GM12878 (cell line): Measurements from ENCODE around the gene PITPNC1. TPM values are rescaled to one million over a fixed set of nuclear protein-coding genes. Genes with fewer than 3 reads are reported as not detected.

Experiments
- ATAC-seq: fragments of 200-7000 bp; cut with Tn5 transposase; 3 replicates; pipeline ENCODE4 v1.9.1; 2020; ENCODE audit warnings: mild to moderate bottlenecking, moderate library complexity
- BruUV-seq: library from RNA; stranded (reverse); fragments of 400-500 nt; replicated peaks from 2 replicates; lab custom pipeline; 2021; lab: Mats Ljungman, UMichigan
- CTCF ChIA-PET: fragments of 300-600 bp; sonication (Branson Sonifier 250); formaldehyde crosslinking; extraction: SDS; loops from one replicate; lab custom pipeline; 2021; ENCODE audit warnings: inconsistent platforms; lab: Yijun Ruan, JAX
- POLR2A ChIA-PET: fragments of 350-600 bp; formaldehyde crosslinking; extraction: SDS; loops from one replicate; lab custom pipeline; 2021; ENCODE audit warnings: inconsistent platforms; lab: Charles Lee
- RAD21 ChIA-PET: fragments of 300-600 bp; sonication (Branson Sonifier 250); formaldehyde crosslinking; loops from one replicate; lab custom pipeline; 2023; ENCODE audit warnings: antibody characterized with exemption; ENCODE audit not compliant: unreplicated experiment; lab: Charles Lee
- SMC1A ChIA-PET: fragments of 300-600 bp; sonication (Branson Sonifier 250); formaldehyde crosslinking; loops from one replicate; lab custom pipeline; 2023; ENCODE audit not compliant: unreplicated experiment, uncharacterized antibody; lab: Charles Lee
- DNase-seq: peaks from one replicate; pipeline ENCODE4 v3.0.0-alpha.2; 2011; ENCODE audit warnings: low read depth, low spot score
- FAIRE-seq: peaks from 3 replicates; lab custom pipeline; 2011; peaks lifted over from hg19 to GRCh38; lab: Jason Lieb, UNC
- H2AFZ ChIP-seq: 2 replicates; pipeline ENCODE4 v1.6.0; 2011; ENCODE audit warnings: low read depth, low read length, control low read depth; ENCODE audit not compliant: control insufficient read depth
- H3K27ac ChIP-seq: 2 replicates; pipeline ENCODE4 v1.5.1; 2011; ENCODE audit warnings: control low read depth; ENCODE audit not compliant: control insufficient read depth, insufficient read depth
- H3K27me3 ChIP-seq, 2 experiments: replicated peaks in 1 of 2; 2 replicates each; pipeline versions ENCODE4 v1.6.0 to v1.6.1; 2011; ENCODE audit warnings: low read length in 1 of 2; ENCODE audit not compliant: control insufficient read depth in 2 of 2, insufficient read depth in 2 of 2
- H3K36me3 ChIP-seq, 2 experiments: 2 replicates each; pipeline ENCODE4 v1.5.1; 2011; ENCODE audit warnings: low read length in 1 of 2; ENCODE audit not compliant: control insufficient read depth in 2 of 2, insufficient read depth in 2 of 2
- H3K4me1 ChIP-seq: 2 replicates; pipeline ENCODE4 v1.6.1; 2011; ENCODE audit warnings: mild to moderate bottlenecking, low read length, moderate library complexity, mixed read lengths; ENCODE audit not compliant: control insufficient read depth, insufficient read depth
- H3K4me2 ChIP-seq: 2 replicates; pipeline ENCODE4 v1.6.0; 2011; ENCODE audit warnings: control low read depth; ENCODE audit not compliant: control insufficient read depth, insufficient read depth
- H3K4me3 ChIP-seq: fragments of 200-600 bp; sonication (generic); 2 replicates; pipeline ENCODE4 v1.5.1; 2016
- H3K79me2 ChIP-seq: 2 replicates; pipeline ENCODE4 v1.6.0; 2011; ENCODE audit warnings: low read length; ENCODE audit not compliant: control insufficient read depth, insufficient read depth
- H3K9ac ChIP-seq: 2 replicates; pipeline ENCODE4 v1.8.0; 2011; ENCODE audit warnings: low read length, control low read depth, mixed read lengths; ENCODE audit not compliant: control insufficient read depth, insufficient read depth
- H3K9me3 ChIP-seq: replicated peaks from 3 replicates; pipeline ENCODE4 v1.5.1; 2011; ENCODE audit warnings: mild to moderate bottlenecking, low read length; ENCODE audit not compliant: control insufficient read depth, insufficient read depth
- H4K20me1 ChIP-seq: 2 replicates; pipeline ENCODE4 v1.6.0; 2011; ENCODE audit not compliant: control insufficient read depth, insufficient read depth
- ATF3 ChIP-seq: IDR thresholded peaks from 2 replicates; pipeline ENCODE4 v1.6.1; 2011; ENCODE audit warnings: low read depth, mild to moderate bottlenecking, low read length, moderate library complexity, borderline replicate concordance; ENCODE audit errors: extremely low read depth
- CBX3 ChIP-seq: fragments of 200-600 bp; sonication (generic); IDR thresholded peaks from 2 replicates; pipeline ENCODE4 v1.6.1; 2016; ENCODE audit warnings: low read depth, borderline replicate concordance
- CBX5 ChIP-seq: sonication (generic); IDR thresholded peaks from 2 replicates; pipeline ENCODE4 v1.6.1; 2016; ENCODE audit warnings: low read depth, moderate library complexity, mild to moderate bottlenecking, inconsistent platforms
- CREB1 ChIP-seq: IDR thresholded peaks from 2 replicates; pipeline ENCODE4 v1.6.1; 2012; ENCODE audit warnings: low read depth, mild to moderate bottlenecking, inconsistent platforms
- CREM ChIP-seq: IDR thresholded peaks from 2 replicates; pipeline ENCODE4 v1.6.1; 2014; ENCODE audit warnings: antibody characterized with exemption, low read depth
- EP300 ChIP-seq, 2 experiments: fragments of 150-350 bp in 1 of 2; IDR thresholded peaks; 2 replicates each; pipeline ENCODE4 v1.6.1; 2011 to 2012; ENCODE audit warnings: low read depth in 2 of 2, low read length in 2 of 2, borderline replicate concordance in 1 of 2, improper control_type of control experiment in 1 of 2, inconsistent platforms in 1 of 2; ENCODE audit not compliant: control insufficient read depth in 1 of 2
- FOXK2 ChIP-seq: fragments of 450-650 bp; IDR thresholded peaks from 2 replicates; pipeline ENCODE4 v1.6.1; 2017; ENCODE audit warnings: mild to moderate bottlenecking, moderate library complexity
- FOXM1 ChIP-seq: IDR thresholded peaks from 2 replicates; pipeline ENCODE4 v1.6.1; 2012; ENCODE audit warnings: low read depth, mild to moderate bottlenecking, inconsistent platforms, low read length, moderate library complexity
- HDAC6 ChIP-seq: fragments of 200-600 bp; sonication (generic); IDR thresholded peaks from one replicate; pipeline ENCODE4 v1.8.0; 2017; ENCODE audit warnings: antibody characterized with exemption; ENCODE audit not compliant: unreplicated experiment
- HDGF ChIP-seq: fragments of 450-650 bp; IDR thresholded peaks from 2 replicates; pipeline ENCODE4 v1.6.1; 2016; ENCODE audit warnings: antibody characterized with exemption
- IKZF2 ChIP-seq, 2 experiments: fragments of 450-650 bp; IDR thresholded peaks; 2 replicates each; pipeline ENCODE4 v1.6.1; 2017; ENCODE audit warnings: mild to moderate bottlenecking in 2 of 2, moderate library complexity in 2 of 2
- MEF2B ChIP-seq: fragments of 450-650 bp; IDR thresholded peaks from 2 replicates; pipeline ENCODE4 v1.6.1; 2018; ENCODE audit warnings: mild to moderate bottlenecking, moderate library complexity; ENCODE audit not compliant: partially characterized antibody, poor library complexity, severe bottlenecking
- NFYB ChIP-seq: IDR thresholded peaks from 2 replicates; pipeline ENCODE4 v1.6.1; 2011; ENCODE audit warnings: low read depth, mild to moderate bottlenecking, low read length, improper control_type of control experiment, moderate library complexity; ENCODE audit not compliant: insufficient read depth
- NR2C2 ChIP-seq: IDR thresholded peaks from 2 replicates; pipeline ENCODE4 v1.6.1; 2011; ENCODE audit warnings: borderline replicate concordance, low read depth; ENCODE audit not compliant: control insufficient read depth, insufficient read length
- PAX5 ChIP-seq: IDR thresholded peaks from 2 replicates; pipeline ENCODE4 v1.6.1; 2011; ENCODE audit warnings: low read depth, low read length, borderline replicate concordance
- SIN3A ChIP-seq: IDR thresholded peaks from 2 replicates; pipeline ENCODE4 v1.6.1; 2012; ENCODE audit warnings: low read depth, low read length, improper control_type of control experiment
- STAT3 ChIP-seq: IDR thresholded peaks from 2 replicates; pipeline ENCODE4 v1.6.1; 2011; ENCODE audit warnings: low read depth, low read length, improper control_type of control experiment
- TBL1XR1 ChIP-seq: IDR thresholded peaks from 2 replicates; pipeline ENCODE4 v1.6.1; 2012; ENCODE audit warnings: low read depth, low read length, improper control_type of control experiment
- TCF7 ChIP-seq: IDR thresholded peaks from 2 replicates; pipeline ENCODE4 v1.6.1; 2014; ENCODE audit warnings: antibody characterized with exemption, borderline replicate concordance
- WGBS: methylation state at CpG from one replicate; pipeline ENCODE4 v1.1.6; 2016; ENCODE audit warnings: low lambda C conversion rate; ENCODE audit not compliant: insufficient replicate concordance, insufficient coverage; ENCODE audit errors: missing lambda C conversion rate; 5-methylcytosine and 5-hydroxymethylcytosine counted together
- in situ Hi-C: fragments of 300-500 bp; cut with MboI; formaldehyde crosslinking; loops from 9 replicates; pipeline ENCODE4 v1.14.3; 2018; ENCODE audit warnings: mixed read lengths
- intact Hi-C: fragments of 100-400 bp; cut with micrococcal nuclease; formaldehyde crosslinking; loops from one replicate; pipeline ENCODE4 v1.14.2; 2022; ENCODE audit not compliant: unreplicated experiment
- polyA plus RNA-seq, 11 experiments: library from polyadenylated mRNA; depleted of rRNA in 4 of 11; unstranded in 6 of 11; stranded (reverse) in 5 of 11; fragments of >200 nt; fragmentation: Nextera tagmentation in 4 of 11; fragmentation: Illumina TruSeq in 1 of 11; extraction: Ambion mirVana in 4 of 11; extraction: Trizol in 1 of 11; gene quantifications; 1 replicate in 1 of 11; 2 replicates in 10 of 11; pipeline versions ENCODE4 v1.2.1 to v1.2.3, GENCODE V29; 2011 to 2016; ENCODE audit warnings: inconsistent platforms in 2 of 11, missing spikeins in 2 of 11, low read depth in 1 of 11
- total RNA-seq, 4 experiments: library from RNA; depleted of rRNA in 3 of 4; stranded (reverse); fragments of >200 nt in 3 of 4; fragmentation: Illumina TruSeq in 1 of 4; extraction: Trizol in 1 of 4; gene quantifications; 2 replicates each; pipeline versions ENCODE4 v1.2.1 to v1.2.3, GENCODE V29; 2013 to 2021
- TF ChIP-seq, protein P1 (sequence below): IDR thresholded peaks from 2 replicates; pipeline ENCODE4 v1.6.1; 2011; ENCODE audit warnings: borderline replicate concordance, low read depth, mild to moderate bottlenecking, moderate library complexity, low read length; ENCODE audit not compliant: insufficient read depth, poor library complexity, severe bottlenecking
- TF ChIP-seq, protein P2 (sequence below): fragments of 450-650 bp; IDR thresholded peaks from 2 replicates; pipeline ENCODE4 v1.6.1; 2016; ENCODE audit warnings: mild to moderate bottlenecking

The PITPNC1 gene
- total and polyA plus RNA-seq, 10 of the 15 experiments (the other 5 are each of a cell fraction or from before 2014, with no cell fraction given), result 12.2 to 62.4 (median 47.3) TPM

GRCh38 chr17:67569873-67570272, 192.8 kb downstream of the PITPNC1 start:
- H3K36me3 ChIP-seq, result peaks cover 0 to 3% of the 10 kb centered on the region in 2 experiments; a peak in 2 of 4 replicates
- FAIRE-seq (no peak), DNase-seq (peak; percentile 57), ATAC-seq (peak; percentile 49)
- H3K4me1 ChIP-seq, result peaks cover 60% of the 10 kb centered on the region
- intact Hi-C loops (loop anchor here (10.0 kb wide), 1 partner anchor 855 kb away; no protein-coding TSS in a partner anchor), in situ Hi-C loops (loop anchor here (10.0 kb wide), 1 partner anchor 855 kb away; no protein-coding TSS in a partner anchor)
- WGBS, result 4% methylated on average over 6 of the region's 6 CpGs
- peak overlapping the region; percentile 85 for H3K4me2 ChIP-seq
- BruUV-seq, result no TSS peak
- no peaks in the 10 kb centered on the region for H4K20me1 ChIP-seq
- peak overlapping the region; percentile 78 for H3K9ac ChIP-seq
- H2AFZ ChIP-seq, result no peak overlapping the region; the same call in 1 of the 2 replicates
- peak overlapping the region; percentile 88 for H3K27ac ChIP-seq
- H3K79me2 ChIP-seq, result peaks cover 33% of the 10 kb centered on the region
- RAD21 ChIA-PET, result interaction anchor here (1.0 to 5.8 kb wide), 17 partner anchors 8 to 190 kb away, joined by 3 to 40 read pairs (median 6); no protein-coding TSS in a partner anchor
- peak overlapping the region; percentile 57 for H3K4me3 ChIP-seq
- CTCF ChIA-PET, result interaction anchor here (0.6 to 4.1 kb wide), 20 partner anchors 9 to 195 kb away, joined by 3 to 58 read pairs (median 4); no protein-coding TSS in a partner anchor
- no peaks in the 10 kb centered on the region for H3K9me3 ChIP-seq
- no peaks in the 10 kb centered on the region for H3K27me3 ChIP-seq
- SMC1A ChIA-PET, result interaction anchor here (0.7 to 14.9 kb wide), 24 partner anchors 9 to 194 kb away, joined by 3 to 156 read pairs (median 6); partner anchors contain the start of gene NOL11
- POLR2A ChIA-PET, result interaction anchor here (1.1 to 5.1 kb wide), 13 partner anchors 10 to 179 kb away, joined by 3 to 53 read pairs (median 5); no protein-coding TSS in a partner anchor
- TF ChIP-seq SIN3A, result 0 out of 2 replicates have a peak, but pooled peaks have one; percentile 15
- peak; percentile 94 to 96 for TF ChIP-seq IKZF2 (IDR thresholded peaks at IDR 0.05)
- TF ChIP-seq MEF2B, result peak; percentile 78
- TF ChIP-seq, protein P1, sequence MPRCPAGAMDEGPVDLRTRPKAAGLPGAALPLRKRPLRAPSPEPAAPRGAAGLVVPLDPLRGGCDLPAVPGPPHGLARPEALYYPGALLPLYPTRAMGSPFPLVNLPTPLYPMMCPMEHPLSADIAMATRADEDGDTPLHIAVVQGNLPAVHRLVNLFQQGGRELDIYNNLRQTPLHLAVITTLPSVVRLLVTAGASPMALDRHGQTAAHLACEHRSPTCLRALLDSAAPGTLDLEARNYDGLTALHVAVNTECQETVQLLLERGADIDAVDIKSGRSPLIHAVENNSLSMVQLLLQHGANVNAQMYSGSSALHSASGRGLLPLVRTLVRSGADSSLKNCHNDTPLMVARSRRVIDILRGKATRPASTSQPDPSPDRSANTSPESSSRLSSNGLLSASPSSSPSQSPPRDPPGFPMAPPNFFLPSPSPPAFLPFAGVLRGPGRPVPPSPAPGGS, result peak; percentile 74
- TF ChIP-seq TBL1XR1, result no peak
- TF ChIP-seq FOXM1, result peak; percentile 80
- TF ChIP-seq HDAC6, result no peak
- no peak for TF ChIP-seq ATF3
- 0 out of 2 replicates have a peak, but pooled peaks have one; percentile 13 for TF ChIP-seq CREM
- TF ChIP-seq HDGF, result no peak
- no peak for TF ChIP-seq NR2C2
- TF ChIP-seq STAT3, result peak; percentile 66; the same call in 1 of the 2 replicates
- TF ChIP-seq PAX5, result peak; percentile 51; the same call in 1 of the 2 replicates
- TF ChIP-seq CBX3, result no peak
- TF ChIP-seq NFYB, result no peak
- TF ChIP-seq CREB1, result peak; percentile 41; the same call in 1 of the 2 replicates
- TF ChIP-seq EP300 (IDR thresholded peaks at IDR 0.05; ENCODE audit: borderline replicate concordance in 1 of 2, control insufficient read depth in 1 of 2, low read depth in 2 of 2, low read length in 2 of 2), result peak; percentile 58 to 69; a peak in 2 of 4 replicates
- TF ChIP-seq, protein P2, sequence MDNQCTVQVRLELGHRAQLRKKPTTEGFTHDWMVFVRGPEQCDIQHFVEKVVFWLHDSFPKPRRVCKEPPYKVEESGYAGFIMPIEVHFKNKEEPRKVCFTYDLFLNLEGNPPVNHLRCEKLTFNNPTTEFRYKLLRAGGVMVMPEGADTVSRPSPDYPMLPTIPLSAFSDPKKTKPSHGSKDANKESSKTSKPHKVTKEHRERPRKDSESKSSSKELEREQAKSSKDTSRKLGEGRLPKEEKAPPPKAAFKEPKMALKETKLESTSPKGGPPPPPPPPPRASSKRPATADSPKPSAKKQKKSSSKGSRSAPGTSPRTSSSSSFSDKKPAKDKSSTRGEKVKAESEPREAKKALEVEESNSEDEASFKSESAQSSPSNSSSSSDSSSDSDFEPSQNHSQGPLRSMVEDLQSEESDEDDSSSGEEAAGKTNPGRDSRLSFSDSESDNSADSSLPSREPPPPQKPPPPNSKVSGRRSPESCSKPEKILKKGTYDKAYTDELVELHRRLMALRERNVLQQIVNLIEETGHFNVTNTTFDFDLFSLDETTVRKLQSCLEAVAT, result peak; percentile 59; the same call in 1 of the 2 replicates
- no peak for TF ChIP-seq FOXK2
- TF ChIP-seq CBX5, result peak; percentile 61; the same call in 1 of the 2 replicates
- no peak for TF ChIP-seq TCF7
